ENCODE results near the gene UBB. TPM values are rescaled to one million over a fixed set of nuclear protein-coding genes. Genes with fewer than 3 reads are reported as not detected.

The UBB gene
- total and polyA plus RNA-seq, 2 of the 4 experiments (the other 2 are of a cell fraction): 2,561 to 4,283 TPM

GRCh38 chr17:16417896-16418684, 37.2 kb downstream of the UBB start (continued):
- TF ChIP-seq CTCF (conservative IDR thresholded peaks at IDR 0.05; ENCODE audit: low read depth, low read length) (no peak), SMC3 (IDR thresholded peaks at IDR 0.05; ENCODE audit: low read depth, low read length) (no peak)
